GM12865 (cell line): ENCODE results near the gene OPCML.
A peak's percentile ranks its signal among the peaks of the same experiment; 100 is the strongest.

ENCODE experiments used
- DNase-seq: peaks from one replicate; pipeline ENCODE4 v3.0.0; 2010; ENCODE audit warnings: low read depth
- H3K4me3 ChIP-seq: 2 replicates; pipeline ENCODE4 v1.5.1; 2011; ENCODE audit warnings: mild to moderate bottlenecking, low read depth, low read length, control low read depth
- CTCF ChIP-seq: IDR thresholded peaks from 2 replicates; pipeline ENCODE4 v1.5.1; 2011; ENCODE audit warnings: low read length, control low read depth, low read depth, inconsistent platforms; ENCODE audit not compliant: insufficient read depth; ENCODE audit errors: missing control alignments

OPCML gene

GRCh38 chr11:133072378-133072777 is 459.9 kb downstream of the OPCML start:
- TF ChIP-seq CTCF = no peak

GRCh38 chr11:133070791-133071190 is 461.5 kb downstream of the OPCML start:
- no peak for DNase-seq

More at GRCh38 chr11:133072378-133072777, 459.9 kb downstream of the OPCML start:
- no peak for DNase-seq
- no peak overlapping the region for H3K4me3 ChIP-seq

GRCh38 chr11:133070021-133070713 is 462.1 kb downstream of the OPCML start:
- DNase-seq = no peak
- no peak overlapping the region for H3K4me3 ChIP-seq
- TF ChIP-seq CTCF = no peak

More at GRCh38 chr11:133070791-133071190, 461.5 kb downstream of the OPCML start:
- H3K4me3 ChIP-seq = no peak overlapping the region
- no peak for TF ChIP-seq CTCF

GRCh38 chr11:133065847-133066485 is 466.3 kb downstream of the OPCML start:
- TF ChIP-seq CTCF = no peak
- no peak for DNase-seq
- H3K4me3 ChIP-seq = no peak overlapping the region

- no peak overlapping the region for H3K4me3 ChIP-seq
- no peak for TF ChIP-seq CTCF
- no peak for DNase-seq
These were observed 467.3 kb downstream of the OPCML start for GRCh38 chr11:133064961-133065360.

GRCh38 chr11:133064152-133064877 is 468.0 kb downstream of the OPCML start:
- DNase-seq = no peak
- TF ChIP-seq CTCF = peak; percentile 31
- H3K4me3 ChIP-seq = no peak overlapping the region

- no peak overlapping the region for H3K4me3 ChIP-seq
- no peak for TF ChIP-seq CTCF
These were observed 473.8 kb downstream of the OPCML start for GRCh38 chr11:133058501-133058900.

More at GRCh38 chr11:133058501-133058900, 473.8 kb downstream of the OPCML start:
- DNase-seq = no peak
